Memory B cell (primary cell): Measurements from ENCODE around the gene ARHGAP4.

ENCODE experiments used
- ATAC-seq: fragments of 150-1000 bp; cut with Tn5 transposase; 2 replicates; pipeline ENCODE4 v1.10.0; 2021; ENCODE audit warnings: low read depth, mild to moderate bottlenecking, moderate library complexity
- DNase-seq, 2 donors: peaks; one replicate each; pipeline ENCODE4 v3.0.0; 2022; ENCODE audit warnings: low spot score in 2 of 2
- H3K27ac Mint-ChIP-seq: one replicate; pipeline ENCODE4 v1.8.0; 2022; ENCODE audit warnings: mild to moderate bottlenecking, moderate library complexity, mixed read lengths
- H3K27me3 Mint-ChIP-seq: one replicate; pipeline ENCODE4 v1.8.0; 2022; ENCODE audit warnings: mixed read lengths
- H3K36me3 Mint-ChIP-seq: one replicate; pipeline ENCODE4 v1.8.0; 2022; ENCODE audit warnings: mild to moderate bottlenecking, mixed read lengths
- H3K4me1 Mint-ChIP-seq: one replicate; pipeline ENCODE4 v1.8.0; 2022; ENCODE audit warnings: mixed read lengths
- H3K4me3 Mint-ChIP-seq: one replicate; pipeline ENCODE4 v1.8.0; 2022; ENCODE audit warnings: mild to moderate bottlenecking, moderate library complexity, mixed read lengths
- H3K9me3 Mint-ChIP-seq: one replicate; pipeline ENCODE4 v1.8.0; 2022; ENCODE audit warnings: mixed read lengths

The ARHGAP4 gene

GRCh38 chrX:153930011-153930910, 4.2 kb upstream of the ARHGAP4 start:
- Mint-ChIP-seq H3K4me1 (peaks cover 14% of the 10 kb centered on the region), H3K27ac (no peak overlapping the region), H3K4me3 (no peak overlapping the region), H3K36me3 (peaks cover 10% of the 10 kb centered on the region), H3K9me3 (no peaks in the 10 kb centered on the region), H3K27me3 (no peaks in the 10 kb centered on the region)
- no peak for DNase-seq
- ATAC-seq: no peak

- peaks cover 14% of the 10 kb centered on the region for H3K4me1 Mint-ChIP-seq
- no peak for DNase-seq
- no peak overlapping the region for H3K4me3 Mint-ChIP-seq
- peaks cover 10% of the 10 kb centered on the region for H3K36me3 Mint-ChIP-seq
- H3K27me3 Mint-ChIP-seq: no peaks in the 10 kb centered on the region
- H3K9me3 Mint-ChIP-seq: no peaks in the 10 kb centered on the region
- ATAC-seq: no peak
- no peak overlapping the region for H3K27ac Mint-ChIP-seq
These were observed 3.5 kb upstream of the ARHGAP4 start for GRCh38 chrX:153929576-153929975.

- ATAC-seq: no peak
- DNase-seq: no peak
- no peaks in the 10 kb centered on the region for H3K9me3 Mint-ChIP-seq
- peaks cover 18% of the 10 kb centered on the region for H3K4me1 Mint-ChIP-seq
- H3K4me3 Mint-ChIP-seq: peak overlapping the region; percentile 93
- H3K36me3 Mint-ChIP-seq: peaks cover 10% of the 10 kb centered on the region
- peak overlapping the region; percentile 96 for H3K27ac Mint-ChIP-seq
- H3K27me3 Mint-ChIP-seq: no peaks in the 10 kb centered on the region
These were observed 2.8 kb upstream of the ARHGAP4 start for GRCh38 chrX:153928846-153929245.

- peak overlapping the region; percentile 93 for H3K4me3 Mint-ChIP-seq
- H3K4me1 Mint-ChIP-seq: peaks cover 20% of the 10 kb centered on the region
- peak; percentile 80 to 89 for DNase-seq
- H3K36me3 Mint-ChIP-seq: peaks cover 10% of the 10 kb centered on the region
- peak overlapping the region; percentile 96 for H3K27ac Mint-ChIP-seq
- no peaks in the 10 kb centered on the region for H3K9me3 Mint-ChIP-seq
- ATAC-seq: peak; percentile 62
- H3K27me3 Mint-ChIP-seq: no peaks in the 10 kb centered on the region
These were observed 2.1 kb upstream of the ARHGAP4 start for GRCh38 chrX:153927922-153928760.

GRCh38 chrX:153927672-153927921, 1.5 kb upstream of the ARHGAP4 start:
- Mint-ChIP-seq H3K4me1 (peaks cover 22% of the 10 kb centered on the region), H3K27me3 (no peaks in the 10 kb centered on the region), H3K4me3 (peak overlapping the region; percentile 93), H3K27ac (peak overlapping the region; percentile 96), H3K9me3 (no peaks in the 10 kb centered on the region), H3K36me3 (peaks cover 10% of the 10 kb centered on the region)
- DNase-seq: no peak
- no peak for ATAC-seq

GRCh38 chrX:153926858-153927671, 1.0 kb upstream of the ARHGAP4 start:
- Mint-ChIP-seq H3K4me1 (peaks cover 23% of the 10 kb centered on the region), H3K9me3 (no peaks in the 10 kb centered on the region), H3K36me3 (peaks cover 9% of the 10 kb centered on the region), H3K4me3 (peak overlapping the region; percentile 93), H3K27ac (peak overlapping the region; percentile 96), H3K27me3 (no peaks in the 10 kb centered on the region)
- DNase-seq: peak; percentile 77 to 82
- peak; percentile 57 for ATAC-seq

- Mint-ChIP-seq H3K9me3 (no peaks in the 10 kb centered on the region), H3K27me3 (no peaks in the 10 kb centered on the region), H3K4me1 (peaks cover 23% of the 10 kb centered on the region), H3K27ac (peak overlapping the region; percentile 96), H3K36me3 (peaks cover 5% of the 10 kb centered on the region), H3K4me3 (peak overlapping the region; percentile 93)
- ATAC-seq: no peak
- DNase-seq: no peak
These were observed 441 bp upstream of the ARHGAP4 start for GRCh38 chrX:153926552-153926857.

GRCh38 chrX:153925387-153925738, 701 bp downstream of the ARHGAP4 start:
- peak overlapping the region; percentile 96 for H3K27ac Mint-ChIP-seq
- H3K4me1 Mint-ChIP-seq: peaks cover 20% of the 10 kb centered on the region
- peak; percentile 29 to 33 for DNase-seq

GRCh38 chrX:153924149-153924861, 1.8 kb downstream of the ARHGAP4 start:
- peaks cover 9% of the 10 kb centered on the region for H3K36me3 Mint-ChIP-seq
- DNase-seq (peak; percentile 37 to 46), ATAC-seq (no peak)
- peaks cover 22% of the 10 kb centered on the region for H3K4me1 Mint-ChIP-seq
- peak overlapping the region; percentile 98 for H3K4me3 Mint-ChIP-seq
- no peaks in the 10 kb centered on the region for H3K27me3 Mint-ChIP-seq
- peak overlapping the region; percentile 96 for H3K27ac Mint-ChIP-seq
- H3K9me3 Mint-ChIP-seq: no peaks in the 10 kb centered on the region

More at GRCh38 chrX:153925387-153925738, 701 bp downstream of the ARHGAP4 start:
- peaks cover 3% of the 10 kb centered on the region for H3K36me3 Mint-ChIP-seq
- H3K4me3 Mint-ChIP-seq: peak overlapping the region; percentile 98
- ATAC-seq: peak; percentile 7
- no peaks in the 10 kb centered on the region for H3K9me3 Mint-ChIP-seq
- no peaks in the 10 kb centered on the region for H3K27me3 Mint-ChIP-seq

- Mint-ChIP-seq H3K27ac (no peak overlapping the region), H3K4me3 (peak overlapping the region; percentile 98), H3K4me1 (peaks cover 17% of the 10 kb centered on the region), H3K36me3 (peaks cover 10% of the 10 kb centered on the region), H3K27me3 (no peaks in the 10 kb centered on the region), H3K9me3 (no peaks in the 10 kb centered on the region)
- no peak for DNase-seq
- ATAC-seq: no peak
These were observed 2.9 kb downstream of the ARHGAP4 start for GRCh38 chrX:153922932-153923857.

GRCh38 chrX:153921511-153922446, 4.3 kb downstream of the ARHGAP4 start:
- no peak overlapping the region for H3K27ac Mint-ChIP-seq
- no peak for ATAC-seq
- peaks cover 13% of the 10 kb centered on the region for H3K36me3 Mint-ChIP-seq
- DNase-seq: no peak
- peaks cover 17% of the 10 kb centered on the region for H3K4me1 Mint-ChIP-seq
- H3K27me3 Mint-ChIP-seq: no peaks in the 10 kb centered on the region
- no peaks in the 10 kb centered on the region for H3K9me3 Mint-ChIP-seq
- H3K4me3 Mint-ChIP-seq: no peak overlapping the region

GRCh38 chrX:153921070-153921469, 5.0 kb downstream of the ARHGAP4 start:
- no peak for ATAC-seq
- Mint-ChIP-seq H3K4me1 (peaks cover 19% of the 10 kb centered on the region), H3K27me3 (no peaks in the 10 kb centered on the region), H3K4me3 (no peak overlapping the region), H3K36me3 (peaks cover 16% of the 10 kb centered on the region), H3K9me3 (no peaks in the 10 kb centered on the region), H3K27ac (no peak overlapping the region)
- DNase-seq: no peak
